GM12872 (cell line): ENCODE measurements around the gene CCDC51.

Experiments
- CTCF ChIP-seq: IDR thresholded peaks from 3 replicates; pipeline ENCODE4 v1.5.1; 2011; ENCODE audit warnings: low read depth, mild to moderate bottlenecking, low read length, moderate library complexity; ENCODE audit not compliant: insufficient read depth

The CCDC51 gene

DNA sequence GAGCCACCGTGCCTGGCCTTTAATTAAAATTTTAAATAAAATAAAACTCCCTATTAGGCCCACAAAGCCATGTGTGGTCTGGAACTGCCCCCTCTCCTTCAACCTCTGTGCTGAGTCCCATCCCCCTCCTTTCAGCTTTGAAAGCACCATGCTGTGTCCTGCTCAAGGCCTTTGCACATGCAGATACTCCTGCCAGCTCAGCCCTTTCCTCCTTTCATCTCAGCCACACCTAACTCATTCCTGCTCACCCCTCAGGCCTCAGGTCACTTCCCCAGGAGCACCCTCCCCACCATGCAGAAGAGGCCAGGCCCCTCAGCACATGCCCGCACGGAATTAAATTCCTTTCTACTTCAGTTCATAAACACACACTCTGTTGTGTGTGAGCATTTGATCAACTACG lies 34.7 kb upstream of the CCDC51 start:
- TF ChIP-seq CTCF, result no peak

DNA sequence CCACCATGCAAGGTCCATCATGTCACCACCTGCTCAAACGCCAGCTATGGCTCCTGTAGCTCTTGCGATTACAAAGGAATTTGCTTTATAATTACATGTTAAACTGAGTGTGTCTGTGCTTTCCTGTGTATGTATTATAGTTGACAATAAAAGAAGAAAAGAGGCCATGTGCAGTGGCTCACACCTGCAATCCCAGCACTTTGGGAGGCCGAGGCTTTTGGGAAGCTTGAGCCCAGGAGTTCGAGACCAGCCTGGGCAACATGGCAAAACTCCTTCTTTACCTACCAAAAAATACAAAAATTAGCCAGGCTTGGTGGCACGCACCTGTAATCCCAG lies 33.7 kb upstream of the CCDC51 start:
- TF ChIP-seq CTCF, result no peak

GRCh38 chr3:48472923-48473616 lies 33.2 kb upstream of the CCDC51 start:
- TF ChIP-seq CTCF, result peak; percentile 73

DNA sequence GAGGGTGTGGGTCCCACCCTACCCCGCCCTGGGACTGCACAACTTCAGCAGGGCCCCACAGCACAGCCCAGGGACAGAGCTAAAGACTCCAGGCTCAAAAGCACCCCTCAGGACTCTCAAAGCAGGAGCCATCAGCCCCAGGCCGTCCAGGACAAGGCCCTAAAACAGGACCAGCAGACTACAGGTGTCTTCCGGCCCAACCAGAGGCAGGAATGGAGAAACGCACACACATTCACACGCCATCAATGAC lies 32.7 kb upstream of the CCDC51 start:
- TF ChIP-seq CTCF, result no peak

DNA sequence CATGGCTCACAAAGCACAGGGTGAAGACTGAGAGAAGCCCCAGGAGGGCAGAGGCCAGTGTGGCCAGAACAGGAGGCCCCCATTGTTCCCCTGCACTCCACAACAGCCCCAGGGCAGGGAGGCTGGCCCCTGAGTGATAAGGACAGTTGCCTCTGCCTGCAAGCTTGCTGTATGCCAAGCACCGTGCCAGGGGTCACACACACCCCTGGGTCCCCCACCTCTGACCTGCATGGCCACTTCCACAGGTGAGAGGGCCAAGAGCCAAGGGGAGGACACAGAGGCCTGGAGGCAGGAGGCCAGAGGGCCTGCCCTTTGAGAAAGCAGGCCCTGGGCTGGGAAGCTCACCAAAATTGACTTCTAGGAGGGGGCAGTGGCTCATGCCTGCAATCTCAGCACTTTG lies 30.4 kb upstream of the CCDC51 start:
- TF ChIP-seq CTCF, result no peak

DNA sequence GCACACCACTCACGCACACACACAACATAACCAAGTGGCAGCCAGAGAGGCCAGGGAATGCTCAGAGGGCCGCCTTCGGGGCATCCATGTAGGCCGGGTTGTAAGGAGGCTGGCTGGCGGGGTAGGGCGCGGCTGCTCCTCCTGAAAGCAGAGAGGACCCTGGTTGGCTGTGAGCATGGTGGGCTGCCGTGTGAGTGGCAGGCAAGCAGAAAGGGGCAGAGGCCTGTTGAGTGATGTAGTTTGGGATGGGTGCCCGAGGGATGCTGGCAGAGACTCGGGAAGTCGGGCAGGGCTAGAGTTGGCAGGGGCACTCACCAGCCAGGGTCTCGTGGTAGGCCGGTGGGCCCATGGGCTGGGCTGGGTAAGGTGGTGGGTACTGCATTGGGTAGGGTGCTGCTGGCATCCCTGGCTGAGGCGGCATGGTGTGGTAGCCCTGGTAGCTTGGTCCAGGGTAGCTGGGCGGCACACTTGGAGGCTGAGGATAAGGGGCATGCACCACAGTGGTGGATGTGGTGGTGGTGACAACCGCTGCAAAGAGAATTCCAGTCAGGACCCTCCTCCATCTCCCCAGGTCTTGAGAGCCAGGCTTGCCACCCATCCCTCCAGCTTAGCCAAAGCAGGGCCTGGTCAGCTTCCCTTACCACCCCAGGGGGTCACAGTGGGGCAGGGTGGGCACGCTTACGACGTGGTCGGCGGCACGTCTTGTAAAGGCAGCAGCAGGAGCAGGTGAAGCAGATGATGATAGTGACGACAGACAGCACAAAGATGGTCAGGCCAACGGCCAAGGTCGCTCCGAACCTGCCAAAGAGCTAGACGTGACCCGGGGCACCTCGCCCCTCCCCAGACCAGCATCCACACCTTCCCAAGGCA lies 29.4 kb upstream of the CCDC51 start:
- TF ChIP-seq CTCF, result no peak

DNA sequence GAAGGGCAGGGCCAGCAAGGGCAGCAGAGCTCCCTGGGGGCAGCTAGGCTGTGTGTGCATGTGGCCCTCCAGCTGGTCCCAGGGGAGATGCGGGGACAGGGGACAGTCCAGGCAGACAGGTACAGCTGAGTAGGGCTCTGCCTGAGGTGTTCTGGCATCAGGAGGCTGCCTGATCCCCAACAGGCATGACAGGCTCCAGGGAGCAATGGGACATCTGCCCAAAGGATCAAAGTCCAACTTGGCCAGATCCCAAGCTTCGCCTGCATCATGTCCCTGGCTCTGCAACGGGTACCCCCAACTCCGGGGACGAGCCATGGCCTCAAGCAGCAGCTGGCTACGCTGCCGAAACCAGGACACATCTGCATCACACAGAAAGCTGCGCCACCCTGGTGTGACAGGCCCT lies 28.4 kb upstream of the CCDC51 start:
- TF ChIP-seq CTCF, result no peak
